Glomerular endothelial cell (primary cell): Measurements from ENCODE around the gene TMEM80. TPM values are rescaled to one million over a fixed set of nuclear protein-coding genes. Genes with fewer than 3 reads are reported as not detected.
"Not testable (repeated sequence)": the region's sequence is repeated elsewhere in the genome, so short reads cannot be mapped to it uniquely, and the experiment has no call there.

ENCODE experiments used
- DNase-seq: peaks from one replicate; pipeline ENCODE4 v3.0.0-alpha.2; 2011; ENCODE audit warnings: low read depth, low spot score; ENCODE audit errors: extremely low read depth
- total RNA-seq: library from RNA; depleted of rRNA; stranded (reverse); fragments of >200 nt; gene quantifications from 2 replicates; pipeline ENCODE4 v1.2.3, GENCODE V29; 2015

TMEM80 gene
- total RNA-seq: 25.1 and 25.3 TPM in 2 replicates

- DNase-seq: peak; percentile 68
Observed at GRCh38 chr11:695538-696248, at the start of gene TMEM80. Gene TMEM80 (plus strand): TSS chr11:695816. CDS start chr11:695828, 12 bp downstream.

- DNase-seq: no peak
Observed at GRCh38 chr11:646214-646613, 49.4 kb upstream of the TMEM80 start.

GRCh38 chr11:647672-648158 lies 47.9 kb upstream of the TMEM80 start:
- DNase-seq: not testable (repeated sequence)

- DNase-seq: no peak
Observed at GRCh38 chr11:650482-650881, 45.1 kb upstream of the TMEM80 start.

- not testable (repeated sequence) for DNase-seq
Observed at GRCh38 chr11:653136-653535, 42.5 kb upstream of the TMEM80 start.

- no peak for DNase-seq
Observed at GRCh38 chr11:653837-654236, 41.8 kb upstream of the TMEM80 start.

GRCh38 chr11:654444-654843 lies 41.2 kb upstream of the TMEM80 start:
- not testable (repeated sequence) for DNase-seq

- no peak for DNase-seq
Observed at GRCh38 chr11:655036-655726, 40.4 kb upstream of the TMEM80 start.

- no peak for DNase-seq
Observed at GRCh38 chr11:656426-656825, 39.2 kb upstream of the TMEM80 start.

- DNase-seq: no peak
Observed at GRCh38 chr11:656866-657265, 38.8 kb upstream of the TMEM80 start.

- DNase-seq: no peak
Observed at GRCh38 chr11:657691-658126, 37.9 kb upstream of the TMEM80 start.

- no peak for DNase-seq
Observed at GRCh38 chr11:659532-660085, 36.0 kb upstream of the TMEM80 start.

GRCh38 chr11:660281-660680 lies 35.3 kb upstream of the TMEM80 start:
- DNase-seq: no peak

GRCh38 chr11:660681-661444 lies 34.8 kb upstream of the TMEM80 start:
- no peak for DNase-seq

- DNase-seq: no peak
Observed at GRCh38 chr11:662689-663274, 32.8 kb upstream of the TMEM80 start.

- DNase-seq: no peak
Observed at GRCh38 chr11:665062-665703, 30.4 kb upstream of the TMEM80 start.

GRCh38 chr11:665704-666281 lies 29.8 kb upstream of the TMEM80 start:
- DNase-seq: no peak

GRCh38 chr11:673866-674265 lies 21.8 kb upstream of the TMEM80 start:
- DNase-seq: no peak

GRCh38 chr11:674406-674805 lies 21.2 kb upstream of the TMEM80 start:
- no peak for DNase-seq

- DNase-seq: no peak
Observed at GRCh38 chr11:678297-678696, 17.3 kb upstream of the TMEM80 start.
